GM18870 (cell line): Measurements from ENCODE around the gene HECW1.
"Not testable (repeated sequence)": the region's sequence is repeated elsewhere in the genome, so short reads cannot be mapped to it uniquely, and the experiment has no call there.

Experiments
- ATAC-seq: cut with Tn5 transposase; IDR thresholded peaks from one replicate; pipeline ENCODE4 v1.9.1; 2021; ENCODE audit warnings: moderate library complexity; ENCODE audit not compliant: unreplicated experiment

Gene HECW1

DNA sequence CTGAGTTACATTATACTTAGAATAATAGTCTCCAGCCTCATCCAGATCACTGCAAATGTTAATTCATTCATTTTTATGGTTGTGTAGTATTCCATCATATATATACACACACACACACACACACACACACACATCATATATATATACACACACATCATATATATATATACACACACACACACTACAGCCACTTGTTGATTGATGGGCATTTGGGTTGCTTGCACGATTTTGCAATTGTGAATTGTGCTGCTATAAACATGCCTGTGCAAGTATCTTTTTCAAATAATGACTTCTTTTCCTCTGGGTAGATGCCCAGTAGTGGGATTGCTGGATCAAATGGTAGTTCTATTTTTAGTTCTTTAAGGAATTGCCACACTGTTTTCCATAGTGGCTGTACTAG, 233.2 kb downstream of the HECW1 start:
- ATAC-seq: not testable (repeated sequence)

DNA sequence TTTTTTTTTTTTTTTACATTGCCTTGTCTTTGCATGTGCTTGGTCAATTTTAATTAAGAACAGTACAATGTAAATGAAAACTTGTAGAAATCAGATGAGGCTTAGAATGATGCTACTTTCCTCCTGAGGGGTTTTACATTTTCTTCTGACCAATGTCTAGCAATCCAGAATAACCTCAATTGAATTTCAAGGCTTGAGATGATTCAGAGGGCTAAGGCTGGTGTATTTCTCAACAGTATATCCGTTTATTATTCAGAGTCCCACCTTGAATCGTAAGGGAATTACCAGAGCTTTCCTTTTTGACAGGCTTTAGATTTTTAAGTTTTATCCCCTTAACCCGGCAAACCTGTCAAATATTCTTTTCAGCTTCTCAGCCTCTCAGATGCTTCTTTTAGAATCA, 239.2 kb downstream of the HECW1 start:
- ATAC-seq: no peak

DNA sequence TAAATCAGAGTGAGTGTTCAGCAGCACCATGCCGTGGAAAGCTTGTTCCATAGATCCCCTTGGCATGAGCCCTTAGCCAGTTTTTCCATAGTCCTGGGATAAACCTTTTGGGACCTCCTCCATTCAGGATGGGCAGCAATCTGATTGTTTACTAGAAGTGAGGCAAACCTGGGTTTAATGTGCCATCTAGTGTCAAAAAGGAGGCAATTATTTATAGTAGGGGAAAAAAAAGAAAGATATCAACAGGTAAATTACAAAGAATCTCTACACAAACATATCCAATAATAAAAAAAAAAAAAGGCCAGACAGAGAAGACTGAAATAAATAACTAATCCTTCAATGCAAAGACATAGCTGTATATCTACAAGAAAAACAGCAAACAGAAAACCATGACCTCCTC, 241.5 kb downstream of the HECW1 start:
- no peak for ATAC-seq

DNA sequence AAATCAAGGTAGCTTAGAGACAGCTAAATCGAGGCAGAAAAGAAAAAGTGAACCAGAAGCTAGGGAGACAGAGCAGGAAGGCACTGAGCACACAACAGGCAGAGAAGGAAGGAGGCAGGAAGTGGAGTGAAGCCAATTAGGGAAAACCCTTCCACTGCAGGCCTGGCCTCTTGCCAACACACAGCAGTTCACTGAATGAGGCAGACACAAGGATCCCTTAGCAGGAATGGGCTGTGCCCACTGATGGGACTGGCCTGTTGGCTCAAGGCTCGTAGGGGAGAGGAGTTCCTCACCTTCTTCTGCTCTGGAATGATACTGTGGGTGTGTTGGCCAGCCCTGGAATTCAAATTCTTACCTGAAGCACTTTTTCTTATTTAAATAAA, 250.2 kb downstream of the HECW1 start:
- no peak for ATAC-seq

DNA sequence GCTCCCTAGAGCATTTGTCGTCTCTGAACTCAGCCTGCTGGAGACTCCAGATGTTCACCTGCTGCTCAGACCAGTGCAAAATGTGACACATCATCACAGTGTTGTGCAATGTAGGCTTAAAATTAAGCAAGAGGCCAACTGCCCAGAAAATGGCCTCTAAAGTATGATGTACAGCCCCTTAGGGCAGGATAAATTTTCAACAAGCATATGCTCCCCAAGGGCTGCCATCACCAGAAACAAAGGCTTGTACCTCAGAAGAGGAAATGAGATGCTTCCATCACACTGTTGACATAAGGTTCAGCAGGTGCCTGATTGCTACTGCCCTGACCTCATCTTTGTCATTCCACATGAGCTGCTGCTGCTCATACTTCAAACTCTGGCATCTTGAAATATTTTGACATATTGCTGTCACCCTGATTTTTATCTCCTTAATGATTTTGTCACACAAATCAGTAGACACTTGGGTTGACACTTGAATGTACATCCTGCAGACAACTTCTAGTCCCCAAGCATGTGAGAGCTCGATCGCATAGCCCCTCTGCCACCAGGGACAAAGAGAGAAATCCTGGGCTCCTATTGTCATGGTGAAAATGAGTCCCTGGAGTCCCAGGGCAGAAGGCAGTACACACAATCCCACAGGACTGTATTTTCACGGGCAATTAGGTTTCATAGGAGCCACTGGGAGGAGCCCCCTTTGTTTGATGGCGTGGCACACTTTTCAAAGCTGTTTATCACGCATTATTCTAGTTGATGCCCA, 250.8 kb downstream of the HECW1 start:
- ATAC-seq: no peak

DNA sequence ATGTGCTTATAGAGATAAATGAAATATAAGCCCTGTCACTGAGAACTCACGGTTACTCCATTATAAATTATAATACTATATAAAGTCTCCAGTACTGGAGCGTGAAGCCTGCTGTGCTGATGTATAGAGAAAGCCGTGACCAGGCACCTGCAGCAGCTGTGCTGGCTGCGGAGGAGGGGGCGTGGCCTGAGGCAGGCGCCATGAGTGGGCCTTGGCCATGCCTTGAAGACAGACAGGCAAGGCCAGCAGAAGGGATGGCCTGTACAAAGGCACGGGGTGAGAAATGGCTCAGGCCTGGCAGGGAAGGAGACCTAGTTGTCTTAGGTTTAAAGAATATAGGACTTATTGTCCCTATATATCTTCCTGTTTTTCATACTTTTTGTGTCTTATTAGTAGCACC, 251.9 kb downstream of the HECW1 start:
- no peak for ATAC-seq

DNA sequence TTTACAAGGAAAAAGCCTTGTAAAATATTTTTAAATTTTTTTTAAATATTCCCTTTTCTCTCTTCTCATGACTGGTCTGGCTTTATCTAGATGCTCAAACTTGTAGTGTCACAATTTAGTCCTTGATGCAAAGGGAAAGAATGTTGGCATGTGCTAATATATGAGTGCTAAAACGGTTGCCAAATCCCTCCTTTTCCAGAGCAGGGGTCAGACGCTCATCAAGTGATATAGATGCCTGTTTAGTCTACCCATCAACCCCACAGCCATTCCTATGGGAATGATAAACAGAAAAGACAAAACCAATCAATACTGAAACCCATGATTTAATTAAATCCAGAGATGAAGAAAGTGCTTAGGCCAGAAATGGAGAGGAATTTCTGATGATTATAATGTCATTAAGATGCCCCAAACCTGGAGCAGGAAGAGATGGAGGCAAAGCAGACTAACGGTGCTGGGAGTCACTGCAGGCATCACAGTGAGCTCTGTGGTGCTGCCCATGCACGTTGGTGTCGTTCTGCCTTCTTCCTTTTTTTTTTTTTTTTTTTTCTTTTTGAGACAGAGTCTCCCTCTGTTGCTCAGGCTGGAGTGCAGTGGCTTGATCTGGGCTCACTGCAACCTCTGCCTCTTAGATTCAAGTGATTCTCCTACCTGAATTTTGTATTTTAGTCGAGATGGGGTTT, 260.4 kb downstream of the HECW1 start:
- ATAC-seq: no peak

DNA sequence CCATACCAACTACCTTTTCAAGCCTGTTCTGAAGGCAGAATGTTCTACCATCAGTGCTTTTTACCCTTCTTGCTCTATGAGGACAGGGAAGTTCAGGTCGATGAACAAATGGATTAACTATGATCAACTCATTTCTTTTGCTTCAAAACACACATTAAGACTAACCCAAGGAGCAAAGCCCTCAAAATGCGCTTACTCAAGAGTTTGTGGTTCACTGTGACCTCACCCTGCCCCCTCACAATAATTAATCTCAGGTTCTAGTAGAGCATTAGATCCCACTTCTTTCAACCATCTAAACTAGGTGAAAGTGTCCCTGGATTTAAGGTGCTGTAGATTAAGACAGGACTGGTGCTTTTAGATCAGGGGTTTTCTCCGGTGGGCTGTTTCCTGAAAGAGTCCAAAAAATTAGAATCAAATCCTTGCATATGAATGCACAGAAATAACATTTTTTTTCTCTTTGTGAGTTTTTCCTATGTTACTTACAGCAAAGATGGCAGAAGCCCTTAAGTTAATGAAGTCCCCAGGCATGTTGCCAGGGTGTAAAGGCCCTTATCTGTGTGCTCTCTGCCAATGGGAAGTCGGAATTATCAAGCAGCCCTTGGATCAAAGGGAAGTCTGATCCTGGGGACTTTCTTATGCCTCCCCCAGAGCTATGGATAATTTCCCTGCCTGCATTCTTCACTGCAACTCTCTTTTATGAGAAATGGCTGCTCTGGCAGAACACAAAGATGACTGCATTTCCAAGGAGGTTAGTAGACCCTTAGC, 264.9 kb downstream of the HECW1 start:
- ATAC-seq: no peak

DNA sequence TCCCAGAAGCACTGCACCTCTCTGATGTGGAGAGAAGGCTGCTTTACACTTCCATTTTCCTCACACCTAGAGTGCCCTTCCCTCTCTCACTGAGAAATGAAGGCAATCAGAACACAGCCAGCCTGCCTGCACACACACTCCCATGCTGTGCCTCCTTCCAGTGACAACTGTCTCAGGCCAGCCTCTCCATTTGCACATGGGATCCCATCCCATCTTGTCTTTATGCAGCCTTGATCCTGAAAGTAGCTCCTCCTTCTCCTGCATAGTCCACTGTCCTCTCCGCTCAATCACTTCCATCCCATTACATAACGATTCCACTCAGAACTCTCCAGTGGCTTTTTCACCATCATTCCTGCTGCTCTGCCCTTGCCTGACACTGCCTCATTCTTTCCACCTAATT, 266.8 kb downstream of the HECW1 start:
- no peak for ATAC-seq

DNA sequence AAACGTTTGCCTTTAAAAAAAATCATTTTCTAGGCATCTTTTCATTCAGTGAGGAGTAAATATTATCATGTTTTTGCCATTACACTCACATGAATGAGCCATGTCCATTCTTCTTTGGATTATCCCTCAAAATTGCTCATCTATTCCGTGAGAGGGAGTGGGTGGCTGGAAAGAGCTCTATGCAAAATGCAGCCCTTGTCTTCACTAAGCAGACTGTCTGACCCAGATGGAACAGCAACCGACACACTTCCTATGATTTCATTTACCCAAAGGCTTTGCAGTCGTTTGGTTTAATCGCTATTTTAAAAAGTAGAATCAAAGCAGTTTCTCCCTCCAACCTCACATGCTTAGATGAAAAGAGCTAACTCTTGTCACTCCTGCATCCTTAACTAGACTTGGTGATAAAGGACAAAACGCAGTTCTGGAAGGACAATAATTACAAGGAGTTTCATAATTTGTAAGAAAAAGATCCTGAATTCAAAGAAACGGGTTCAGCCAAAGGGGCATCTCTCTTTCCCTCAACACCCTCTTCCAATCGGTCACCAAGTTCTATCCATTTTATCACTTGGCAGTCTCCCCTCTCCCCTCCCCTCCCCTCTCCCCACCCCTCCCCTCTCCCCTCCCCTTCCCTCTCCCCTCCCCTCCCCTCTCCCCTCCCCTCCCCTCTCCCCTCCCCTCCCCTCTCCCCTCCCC, 272.3 kb downstream of the HECW1 start:
- no peak for ATAC-seq

DNA sequence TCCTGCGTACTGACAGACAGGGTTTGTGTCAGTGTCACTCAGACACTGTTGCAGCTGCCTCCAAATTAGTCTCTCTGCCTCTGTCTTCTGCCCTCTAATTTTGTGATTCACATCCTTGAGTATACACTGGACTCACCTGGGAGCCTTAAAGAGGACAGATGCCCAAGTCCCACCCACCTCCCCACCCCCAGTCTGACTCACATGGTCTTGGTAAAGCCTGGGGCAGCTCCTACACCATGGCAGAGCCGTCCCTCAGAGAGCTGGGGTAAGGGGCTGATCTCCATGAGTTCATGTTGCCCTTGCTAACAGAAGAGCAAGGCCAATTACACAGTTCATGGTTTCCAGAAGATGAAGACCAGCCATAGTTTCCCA, 272.8 kb downstream of the HECW1 start:
- ATAC-seq: no peak

DNA sequence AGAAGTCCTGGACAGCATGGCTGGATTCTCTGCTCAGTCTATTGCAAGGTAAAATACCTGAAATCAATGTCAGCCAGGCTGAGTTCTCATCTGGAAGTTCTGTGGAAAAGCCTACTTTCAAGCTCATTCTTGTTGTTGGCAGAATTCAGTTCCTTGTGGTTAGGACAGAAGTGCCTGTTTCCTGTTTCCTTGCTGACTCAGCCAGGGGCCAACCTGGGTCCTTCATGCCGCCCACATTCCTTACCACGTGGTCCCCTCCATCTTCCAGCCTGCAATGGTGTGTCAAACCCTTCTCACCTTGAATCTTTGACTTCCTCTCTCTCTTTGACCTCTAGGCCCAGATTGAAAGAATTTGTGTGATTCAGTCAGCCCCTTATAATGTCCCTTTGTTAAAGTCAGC, 273.4 kb downstream of the HECW1 start:
- no peak for ATAC-seq

DNA sequence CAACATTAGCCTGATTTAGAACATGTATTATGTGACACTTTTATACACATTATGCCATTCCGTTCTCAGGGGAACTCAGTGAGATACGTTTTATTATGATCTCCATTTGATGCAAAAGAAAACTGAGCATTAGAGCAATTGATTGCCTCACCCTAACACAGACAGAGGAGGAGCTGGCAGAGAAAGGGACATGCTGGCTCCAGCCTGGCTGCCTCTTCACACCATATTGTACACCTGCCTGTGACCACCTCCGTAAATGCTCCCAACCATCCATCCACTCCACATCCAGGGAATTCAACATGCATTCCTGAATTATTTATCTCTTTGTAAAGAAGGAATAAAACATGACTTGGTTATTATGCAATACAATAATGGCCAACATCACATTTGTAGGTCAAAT, 275.5 kb downstream of the HECW1 start:
- no peak for ATAC-seq

DNA sequence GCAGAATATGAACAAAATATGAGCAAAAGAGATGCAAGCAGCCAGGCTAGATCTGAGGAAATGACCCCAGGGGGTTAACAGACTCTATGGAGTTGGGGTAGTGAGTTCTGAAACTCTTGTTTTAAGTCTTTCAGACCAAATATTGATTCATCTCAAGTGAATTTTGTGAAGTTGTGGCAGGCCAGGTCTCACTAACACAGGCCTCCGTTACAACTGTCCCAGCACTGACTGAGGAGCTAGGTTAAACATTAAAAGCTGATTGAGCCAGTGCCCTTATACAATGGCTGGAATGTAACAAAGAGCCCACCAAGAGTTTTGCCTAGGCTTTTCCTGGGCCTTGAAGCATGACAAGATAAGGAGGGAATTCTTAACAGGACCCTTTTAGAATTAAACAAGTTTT, 278.1 kb downstream of the HECW1 start:
- no peak for ATAC-seq

DNA sequence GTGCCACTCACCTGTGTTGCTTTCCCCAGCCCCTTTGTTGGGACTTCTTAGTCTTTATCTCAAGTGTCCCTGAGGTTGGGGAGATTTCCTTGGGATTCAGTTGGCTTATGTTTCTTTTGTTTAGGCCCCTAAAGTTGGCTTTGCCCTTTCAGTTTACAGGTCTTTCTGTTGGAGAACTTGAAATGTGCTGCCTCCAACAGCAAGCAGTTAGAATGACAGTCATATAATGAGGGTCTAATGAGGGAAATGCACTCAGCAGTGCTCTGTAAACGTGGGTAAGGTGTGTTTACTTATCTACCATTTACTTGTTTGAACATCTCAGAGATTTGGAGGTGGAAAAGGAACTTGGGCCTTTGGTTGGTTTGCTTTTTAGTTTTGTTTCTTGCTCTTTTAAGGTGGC, 279.1 kb downstream of the HECW1 start:
- ATAC-seq: no peak

DNA sequence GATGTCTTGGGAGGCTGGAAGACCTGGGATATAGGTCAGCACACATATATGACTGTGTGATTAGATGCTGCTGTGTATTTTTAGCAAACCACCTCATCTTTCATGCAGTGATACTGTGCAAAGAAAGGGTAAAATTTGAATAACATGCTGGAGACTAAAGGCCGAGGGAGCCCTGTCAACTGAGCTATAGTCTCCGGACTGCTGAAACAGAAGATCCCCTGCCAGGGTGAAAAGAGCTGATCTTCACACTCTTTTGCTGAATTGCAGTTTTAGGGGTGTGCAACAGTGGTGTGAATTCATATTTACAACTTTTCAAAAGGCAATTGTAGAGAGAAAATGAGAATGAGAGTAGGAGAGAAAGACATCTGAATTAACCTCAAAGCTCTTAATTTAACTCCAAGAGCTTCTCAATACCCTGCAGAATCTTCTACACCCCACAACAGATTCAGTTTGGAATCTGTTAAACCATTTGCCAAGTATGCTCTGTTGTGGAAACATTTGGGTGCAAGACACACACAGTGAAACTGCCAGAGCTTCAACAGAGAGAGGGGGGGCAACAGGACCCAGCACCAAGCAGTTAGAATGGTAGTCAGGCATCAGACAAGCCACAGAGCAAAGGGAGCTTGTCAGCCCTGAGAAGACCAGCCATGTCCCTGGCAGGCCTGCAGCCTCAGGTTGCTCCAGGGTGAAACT, 280.3 kb downstream of the HECW1 start:
- ATAC-seq: no peak

DNA sequence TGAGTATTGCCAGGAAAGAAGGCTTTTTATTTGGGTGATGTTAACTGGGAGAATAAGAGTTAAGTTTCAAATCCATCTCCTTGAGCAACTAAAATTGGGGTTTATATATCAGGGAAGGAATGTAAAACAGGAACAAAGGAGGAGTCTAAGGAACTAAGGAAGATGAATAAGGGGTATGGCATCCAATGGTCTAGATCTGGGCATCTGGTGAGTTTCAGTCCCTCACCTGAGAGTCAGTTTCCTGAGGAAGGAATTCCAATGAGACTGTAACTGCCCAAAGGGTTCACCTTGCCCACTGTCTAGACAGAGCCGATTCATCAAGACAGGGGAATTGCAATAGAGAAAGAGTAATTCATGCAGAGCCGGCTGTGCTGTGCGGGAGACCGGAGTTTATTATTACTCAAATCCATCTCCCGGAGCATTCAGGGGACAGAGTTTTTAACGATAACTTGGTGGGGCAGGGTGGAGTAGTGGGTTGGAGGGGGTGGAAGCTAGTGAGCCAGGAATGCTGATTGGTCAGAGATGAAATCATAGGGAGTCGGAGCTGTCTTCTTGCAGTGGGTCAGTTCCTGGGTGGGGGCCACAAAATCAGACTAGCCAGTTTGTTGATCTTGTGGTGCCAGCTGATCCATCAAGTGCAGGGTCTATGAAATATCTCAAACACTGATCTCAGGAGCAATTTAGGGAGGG, 282.1 kb downstream of the HECW1 start:
- ATAC-seq: no peak

DNA sequence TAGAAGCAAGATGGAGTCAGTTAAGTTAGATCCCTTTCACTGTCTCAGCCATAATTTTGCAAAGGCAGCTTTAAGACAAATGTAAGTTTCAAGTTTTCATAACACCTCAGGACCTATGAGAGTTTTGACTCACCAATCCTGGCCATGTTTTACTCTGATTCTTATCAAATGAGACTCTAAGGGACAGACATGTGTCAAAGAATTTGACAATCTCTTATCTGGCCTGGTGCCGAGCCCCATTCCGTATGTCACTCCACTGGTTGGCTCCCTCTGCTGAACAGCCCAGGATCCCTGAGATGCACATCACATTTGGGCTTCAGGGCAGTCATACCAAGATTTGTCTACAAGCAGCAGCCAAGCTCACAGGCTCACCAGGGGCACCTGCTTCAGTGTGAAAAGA, 282.9 kb downstream of the HECW1 start:
- ATAC-seq: no peak

DNA sequence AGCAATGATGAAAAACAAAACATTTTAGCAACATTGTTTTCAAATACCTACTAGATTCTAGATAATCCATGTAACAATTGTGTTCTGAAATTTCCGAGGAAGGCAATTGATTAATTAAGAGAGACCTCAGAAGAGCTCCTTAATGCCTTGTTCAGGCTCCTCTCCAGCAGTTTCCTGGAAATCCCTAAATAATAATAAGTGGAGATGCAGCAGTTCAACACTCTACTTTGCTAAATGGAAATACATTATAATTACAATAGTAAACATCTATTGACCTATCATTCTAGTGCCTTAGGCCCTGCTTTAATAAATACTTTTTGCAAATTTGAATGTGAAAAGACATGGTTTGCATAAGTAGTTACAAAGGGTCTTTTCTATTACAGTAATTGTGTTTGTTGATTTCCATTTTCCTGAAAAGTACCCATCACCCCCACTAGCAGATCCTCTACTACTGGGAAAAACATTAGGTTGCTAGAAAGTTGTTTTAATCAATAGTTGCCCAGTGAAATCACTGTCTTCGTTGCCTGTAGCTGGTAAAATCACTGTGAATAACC, 283.8 kb downstream of the HECW1 start:
- ATAC-seq: no peak

DNA sequence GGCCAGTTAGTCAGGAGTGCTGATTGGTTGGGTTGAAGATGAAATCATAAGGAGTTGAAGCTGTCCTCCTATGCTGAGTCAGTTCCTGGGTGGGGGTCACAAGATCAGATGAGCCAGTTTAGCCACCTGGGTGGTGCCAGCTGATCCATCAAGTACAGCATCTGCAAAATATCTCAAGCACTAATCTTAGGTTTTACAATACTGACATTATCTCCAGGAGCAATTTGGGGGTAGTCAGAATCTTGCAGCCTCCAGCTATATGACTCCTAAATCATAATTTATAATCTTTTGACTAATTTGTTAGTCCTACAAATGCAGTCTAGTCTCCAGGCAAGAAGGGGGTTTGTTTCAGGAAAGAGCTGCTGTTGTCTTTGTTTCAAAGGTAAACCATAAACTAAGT, 286.4 kb downstream of the HECW1 start:
- no peak for ATAC-seq
